ENCODE measurements around the gene RPL27.

RPL27 gene

DNA sequence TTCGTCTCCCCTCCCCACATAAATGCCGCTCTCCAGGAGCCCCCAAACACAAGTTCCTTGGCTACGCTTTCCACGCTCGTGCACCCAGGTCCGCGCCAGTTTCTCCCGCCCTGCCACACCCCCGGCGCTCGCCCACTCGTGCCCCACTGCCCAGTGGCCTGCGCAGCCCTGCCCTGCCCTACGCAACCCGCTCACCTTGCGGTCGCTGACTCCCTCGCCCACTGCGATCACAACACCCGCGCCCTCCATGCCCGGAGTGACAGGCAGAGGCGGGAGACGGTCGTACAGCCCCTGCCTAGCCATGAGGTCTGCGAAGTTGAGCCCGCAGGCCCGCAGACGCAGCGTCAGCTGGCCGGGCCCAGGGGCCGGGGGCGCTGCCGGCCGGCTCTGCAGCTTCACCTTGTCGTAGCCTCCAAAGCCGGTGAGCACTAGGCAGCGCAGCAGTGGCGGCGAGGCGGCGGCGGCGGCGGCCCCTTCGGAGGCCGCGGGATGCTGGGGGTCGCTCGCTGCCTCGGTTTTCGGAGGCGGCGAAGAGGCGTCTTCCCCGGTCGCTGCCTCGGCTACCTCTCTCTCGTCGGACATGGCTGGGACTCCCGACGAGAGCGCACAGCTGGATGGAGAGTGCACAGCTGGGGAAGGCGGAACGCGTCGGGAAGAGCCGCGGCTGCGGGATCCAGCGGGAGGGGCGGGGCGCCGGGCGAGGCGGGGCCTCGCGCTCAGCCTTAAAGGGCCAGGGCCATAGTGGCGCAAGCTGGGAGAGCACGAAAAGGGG lies 23.7 kb downstream of the RPL27 start, which contains the start of gene VAT1:
Gene VAT1, minus strand, starts transcription at position 645 of the 772 bp plus-strand sequence. Its CDS starts 63 bp downstream, at position 582.
- DNase-seq: peak; percentile 58

- DNase-seq: peak; percentile 74
Measured at GRCh38 chr17:43024407-43025289, 26.4 kb downstream of the RPL27 start, which contains the start of gene RND2. Gene RND2 (plus strand): TSS chr17:43025231. CDS start chr17:43025348, 117 bp downstream.

GRCh38 chr17:43025290-43025657 lies 27.1 kb downstream of the RPL27 start:
- DNase-seq: no peak

GRCh38 chr17:43025766-43026537 lies 27.7 kb downstream of the RPL27 start:
- DNase-seq: no peak

GRCh38 chr17:43026595-43026994 lies 28.4 kb downstream of the RPL27 start:
- DNase-seq: no peak

GRCh38 chr17:43027091-43028032 lies 29.1 kb downstream of the RPL27 start:
- DNase-seq: no peak

- no peak for DNase-seq
Measured at GRCh38 chr17:43028221-43028861, 30.1 kb downstream of the RPL27 start.

DNA sequence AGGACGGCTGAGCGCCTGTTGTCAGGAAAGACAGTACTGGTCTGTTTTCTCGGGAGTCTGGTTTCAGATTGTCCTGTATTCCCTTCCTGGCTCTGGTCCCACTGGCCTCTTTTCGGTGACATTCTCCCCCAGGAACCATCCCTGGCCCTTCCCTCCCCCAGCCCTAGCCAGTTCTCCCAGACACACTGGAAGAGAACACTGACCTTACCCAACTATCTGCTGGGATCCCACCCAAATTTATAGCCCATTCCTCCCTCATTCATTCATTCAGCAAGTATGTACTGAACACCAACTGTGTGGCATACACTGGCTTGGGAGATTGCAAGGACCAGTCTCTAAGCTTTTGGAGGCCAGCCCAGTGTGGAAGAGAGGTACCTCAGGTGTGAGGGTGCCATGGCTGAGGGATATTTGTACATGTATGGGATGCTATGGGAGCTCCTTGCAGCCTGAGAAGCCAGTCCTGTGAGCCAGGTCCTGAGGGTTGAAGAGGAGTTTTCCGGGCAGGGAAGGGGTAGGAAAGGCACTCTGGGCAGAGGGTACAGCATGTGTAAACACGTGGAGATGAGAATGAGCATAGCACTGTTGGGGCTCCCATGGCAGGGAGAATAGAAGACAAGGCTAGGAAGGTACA lies 32.0 kb downstream of the RPL27 start:
- no peak for DNase-seq

- no peak for DNase-seq
Measured at GRCh38 chr17:43031666-43032065, 33.4 kb downstream of the RPL27 start.

DNA sequence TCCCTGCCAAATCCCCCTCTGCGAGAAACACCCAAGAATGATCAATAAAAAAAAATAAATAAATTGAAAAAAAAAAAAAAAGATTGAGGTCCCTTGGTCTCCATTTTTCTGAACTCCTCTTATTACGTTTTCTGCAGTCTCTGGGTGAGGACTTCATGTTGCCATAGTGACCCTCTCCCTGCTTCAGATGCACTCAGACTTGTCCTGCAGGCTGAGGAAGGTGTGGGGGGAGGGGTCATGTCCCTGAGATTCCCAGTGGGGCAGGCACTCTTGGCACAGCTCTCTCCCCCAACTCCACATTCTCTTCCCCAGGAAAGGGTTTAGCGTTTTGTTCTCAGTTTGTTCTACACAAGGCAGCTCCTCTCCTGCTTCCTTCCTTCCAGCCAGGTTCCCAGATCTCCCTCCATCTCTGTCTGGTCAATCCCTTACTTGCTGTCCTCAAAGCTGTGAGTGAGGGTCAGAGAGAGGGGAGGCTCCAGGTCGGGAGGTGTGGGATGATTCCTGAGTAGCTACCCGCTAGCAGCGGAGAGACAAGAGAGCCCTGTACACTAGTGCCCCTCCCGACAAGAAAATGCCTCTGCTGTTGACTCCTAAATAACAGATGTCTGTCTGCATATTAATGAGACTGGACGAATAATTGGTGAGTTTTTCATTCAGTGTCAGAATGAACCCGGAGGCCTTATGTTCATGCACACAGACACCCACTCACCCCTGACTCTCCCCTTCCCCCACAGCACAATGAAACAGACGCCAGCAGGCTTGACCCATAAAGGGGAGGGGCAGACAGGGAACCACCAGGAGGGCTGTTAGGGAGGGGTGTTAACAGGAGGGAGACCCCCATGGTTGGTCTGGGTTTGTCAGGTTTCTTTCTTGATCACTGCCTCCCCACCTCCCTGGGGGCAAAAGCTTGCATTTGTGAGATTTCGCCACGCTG lies 36.0 kb downstream of the RPL27 start:
- no peak for DNase-seq

- no peak for DNase-seq
Measured at GRCh38 chr17:43034894-43035293, 36.7 kb downstream of the RPL27 start.

- no peak for DNase-seq
Measured at GRCh38 chr17:43039646-43040045, 41.4 kb downstream of the RPL27 start.

DNA sequence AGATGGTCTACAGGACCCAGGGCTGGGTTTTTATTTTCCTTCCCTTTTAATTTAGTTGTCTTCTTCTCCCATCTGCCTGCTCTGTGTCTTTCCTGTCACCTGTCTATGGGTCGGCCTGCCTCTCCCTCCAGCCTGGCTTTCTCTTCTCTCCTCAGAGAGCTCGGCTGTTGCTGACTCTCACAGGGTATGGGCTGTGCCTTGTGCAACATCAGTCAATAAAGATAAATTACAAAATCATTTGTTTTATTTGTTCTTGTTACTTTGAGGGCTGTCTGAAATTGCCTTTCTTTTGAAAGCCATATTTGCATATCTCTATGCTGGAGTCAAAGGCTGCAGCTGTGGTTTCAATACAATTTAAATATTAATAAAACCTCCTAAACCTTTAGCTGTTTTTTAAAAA lies 42.4 kb downstream of the RPL27 start:
- no peak for DNase-seq

DNA sequence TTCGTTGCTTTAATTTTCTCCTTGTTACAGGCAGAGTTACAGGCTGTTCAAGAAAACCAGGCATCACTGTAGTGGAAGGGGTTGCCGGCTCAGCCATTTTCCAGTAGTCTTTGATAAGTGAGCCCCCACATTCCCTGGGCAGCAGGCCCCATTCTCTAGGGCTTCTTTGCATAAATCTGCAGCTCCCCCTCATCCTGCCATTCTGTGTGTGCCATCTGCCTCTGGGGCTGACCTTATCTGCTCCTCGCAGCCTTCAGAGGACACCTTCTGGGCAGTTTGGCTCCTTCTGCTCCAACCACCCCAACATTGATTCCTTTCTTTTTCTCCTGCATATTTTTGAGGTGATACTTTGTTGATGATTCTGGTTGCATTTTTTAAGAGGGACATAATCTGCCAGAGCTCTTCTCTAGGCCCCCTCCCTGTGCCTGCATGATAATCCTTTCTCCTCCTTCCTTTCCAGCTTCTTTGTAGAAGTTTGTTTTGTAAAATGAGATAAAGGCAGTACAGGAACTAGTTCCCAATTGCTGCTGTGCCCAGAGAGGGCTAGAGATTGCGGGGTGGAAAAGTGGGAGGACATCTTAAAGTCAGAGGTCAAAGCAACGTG lies 43.9 kb downstream of the RPL27 start:
- no peak for DNase-seq

- DNase-seq: no peak
Measured at GRCh38 chr17:43043307-43043706, 45.1 kb downstream of the RPL27 start.

DNA sequence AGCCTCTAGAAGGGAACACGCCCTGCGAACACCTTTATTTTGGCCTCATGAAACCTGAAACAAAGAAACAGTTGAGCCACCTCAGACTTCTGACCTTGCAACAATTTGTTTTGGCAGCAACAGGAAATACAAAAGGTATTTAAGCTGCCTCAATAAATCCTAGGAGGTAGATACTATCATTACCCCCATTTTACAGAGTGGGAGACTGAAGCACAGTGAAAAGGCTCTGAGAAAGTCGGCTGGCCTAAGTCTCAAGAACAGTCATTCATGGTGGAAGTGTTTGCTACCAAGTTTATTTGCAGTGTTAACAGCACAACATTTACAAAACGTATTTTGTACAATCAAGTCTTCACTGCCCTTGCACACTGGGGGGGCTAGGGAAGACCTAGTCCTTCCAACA lies 45.8 kb downstream of the RPL27 start:
- no peak for DNase-seq

DNA sequence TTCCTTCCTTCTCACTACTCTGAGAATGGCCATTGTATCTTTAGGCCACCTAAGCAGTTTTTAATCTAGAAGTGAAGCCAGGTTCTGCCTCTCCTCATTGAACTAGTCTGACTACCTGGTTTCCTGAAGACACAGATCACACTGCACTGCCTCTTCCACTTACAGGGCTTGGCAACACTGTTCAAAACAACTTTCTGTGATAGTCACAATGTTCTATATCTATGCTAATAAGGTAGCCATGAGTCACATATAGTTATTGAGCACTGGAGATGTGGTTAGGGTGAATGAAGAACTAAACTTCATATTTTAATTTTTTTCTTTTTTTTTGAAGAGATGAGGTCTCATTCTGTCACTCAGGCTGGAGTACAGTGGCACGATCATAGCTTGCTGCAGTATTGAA lies 53.8 kb downstream of the RPL27 start:
- DNase-seq: no peak

Data from effector CD4-positive, alpha-beta T cell (primary cell).